Measurements from ENCODE around the gene NOL11. TPM values are rescaled to one million over a fixed set of nuclear protein-coding genes. Genes with fewer than 3 reads are reported as not detected.
"Not testable (repeated sequence)": the region's sequence is repeated elsewhere in the genome, so short reads cannot be mapped to it uniquely, and the experiment has no call there.

Gene NOL11
- polyA plus RNA-seq, 3 donors: 5.2 to 11.4 (median 6.1) TPM

GRCh38 chr17:67725373-67725791 is 7.6 kb downstream of the NOL11 start:
- Histone ChIP-seq H3K4me1 (ENCODE audit: control insufficient read depth in 1 of 2, insufficient read depth in 2 of 2, low read length in 2 of 2) (no peaks in the 10 kb centered on the region), H3K4me3 (replicated peaks in 1 of 3; ENCODE audit: low read depth in 2 of 3, low read length in 3 of 3) (no peak overlapping the region), H3K9ac (ENCODE audit: insufficient read depth, low read length, poor library complexity, severe bottlenecking) (no peak overlapping the region), H3K4me2 (replicated peaks; ENCODE audit: extremely low read depth, low read length, poor library complexity, severe bottlenecking) (no peak overlapping the region), H3K27ac (ENCODE audit: low read depth in 1 of 2, low read length in 2 of 2) (no peak overlapping the region), H2AFZ (ENCODE audit: insufficient read depth, low read depth, low read length, poor library complexity, severe bottlenecking) (no peak overlapping the region), H3K36me3 (replicated peaks in 1 of 2; ENCODE audit: control insufficient read depth in 1 of 2, insufficient read depth in 2 of 2, low read length in 2 of 2) (peaks cover 83 to 98% of the 10 kb centered on the region in 2 donors), H3K27me3 (ENCODE audit: control insufficient read depth in 2 of 2, insufficient read depth in 2 of 2, low read length in 2 of 2) (no peaks in the 10 kb centered on the region), H3K79me2 (ENCODE audit: insufficient read depth, low read length) (peaks cover 10% of the 10 kb centered on the region), H4K20me1 (ENCODE audit: insufficient read depth, low read length) (no peaks in the 10 kb centered on the region), H3K9me3 (replicated peaks in 1 of 2; ENCODE audit: control insufficient read depth in 1 of 2, insufficient read depth in 1 of 2, low read length in 2 of 2) (peaks cover 0 to 10% of the 10 kb centered on the region in 2 donors)
- Mint-ChIP-seq H3K27ac (no peak overlapping the region), H3K36me3 (peaks cover 79 to 99% of the 10 kb centered on the region in 2 donors), H3K27me3 (ENCODE audit: low read depth in 3 of 3) (no peaks in the 10 kb centered on the region), H3K9me3 (peaks cover 2 to 12% (median 8%) of the 10 kb centered on the region in 7 donors), H3K4me3 (no peak overlapping the region), H3K4me1 (no peaks in the 10 kb centered on the region)
- no CpG with 5 or more reads among the region's 4 CpGs for WGBS (ENCODE audit: insufficient coverage)
- intact Hi-C loops (cut with micrococcal nuclease): no loop called here
- DNase-seq: no peak
- no peak for TF ChIP-seq CTCF (IDR thresholded peaks at IDR 0.05)

- Histone ChIP-seq H3K27me3 (ENCODE audit: control insufficient read depth in 2 of 2, insufficient read depth in 2 of 2, low read length in 2 of 2) (no peaks in the 10 kb centered on the region), H3K9me3 (replicated peaks in 1 of 2; ENCODE audit: control insufficient read depth in 1 of 2, insufficient read depth in 1 of 2, low read length in 2 of 2) (peaks cover 0 to 12% of the 10 kb centered on the region in 2 donors), H3K9ac (ENCODE audit: insufficient read depth, low read length, poor library complexity, severe bottlenecking) (no peak overlapping the region), H2AFZ (ENCODE audit: insufficient read depth, low read depth, low read length, poor library complexity, severe bottlenecking) (no peak overlapping the region), H3K79me2 (ENCODE audit: insufficient read depth, low read length) (peaks cover 10% of the 10 kb centered on the region), H3K4me3 (replicated peaks in 1 of 3; ENCODE audit: low read depth in 2 of 3, low read length in 3 of 3) (no peak overlapping the region), H3K27ac (ENCODE audit: low read depth in 1 of 2, low read length in 2 of 2) (no peak overlapping the region), H3K4me2 (replicated peaks; ENCODE audit: extremely low read depth, low read length, poor library complexity, severe bottlenecking) (no peak overlapping the region), H3K36me3 (replicated peaks in 1 of 2; ENCODE audit: control insufficient read depth in 1 of 2, insufficient read depth in 2 of 2, low read length in 2 of 2) (peaks cover 83 to 98% of the 10 kb centered on the region in 2 donors), H3K4me1 (ENCODE audit: control insufficient read depth in 1 of 2, insufficient read depth in 2 of 2, low read length in 2 of 2) (no peaks in the 10 kb centered on the region), H4K20me1 (ENCODE audit: insufficient read depth, low read length) (no peaks in the 10 kb centered on the region)
- Mint-ChIP-seq H3K4me1 (no peaks in the 10 kb centered on the region), H3K27me3 (ENCODE audit: low read depth in 3 of 3) (no peaks in the 10 kb centered on the region), H3K9me3 (peaks cover 2 to 12% (median 10%) of the 10 kb centered on the region in 7 donors), H3K4me3 (no peak overlapping the region), H3K27ac (peak overlapping the region in 2 of 7 donors; percentile 15 to 63), H3K36me3 (peaks cover 80 to 99% of the 10 kb centered on the region in 2 donors)
- DNase-seq: no peak
- 100% methylated on average over 1 of the region's 4 CpGs for WGBS (ENCODE audit: insufficient coverage)
- TF ChIP-seq CTCF (IDR thresholded peaks at IDR 0.05): no peak
- intact Hi-C loops (cut with micrococcal nuclease): no loop called here
Measured at GRCh38 chr17:67725807-67726206, 8.1 kb downstream of the NOL11 start.

- H3K27me3 Mint-ChIP-seq (ENCODE audit: low read depth in 3 of 3): not testable (repeated sequence)
Measured at GRCh38 chr17:67727152-67728039, 9.7 kb downstream of the NOL11 start.

More at GRCh38 chr17:67727152-67728039, 9.7 kb downstream of the NOL11 start:
- H2AFZ ChIP-seq (ENCODE audit: insufficient read depth, low read depth, low read length, poor library complexity, severe bottlenecking); DNase-seq; H3K4me3 ChIP-seq (replicated peaks in 1 of 3; ENCODE audit: low read depth in 2 of 3, low read length in 3 of 3); H3K4me2 ChIP-seq (replicated peaks; ENCODE audit: extremely low read depth, low read length, poor library complexity, severe bottlenecking); H3K4me1 Mint-ChIP-seq; H3K4me1 ChIP-seq (ENCODE audit: control insufficient read depth in 1 of 2, insufficient read depth in 2 of 2, low read length in 2 of 2); H3K27ac ChIP-seq (ENCODE audit: low read depth in 1 of 2, low read length in 2 of 2); H3K27me3 ChIP-seq (ENCODE audit: control insufficient read depth in 2 of 2, insufficient read depth in 2 of 2, low read length in 2 of 2); intact Hi-C loops (cut with micrococcal nuclease); H3K4me3 Mint-ChIP-seq; H3K9ac ChIP-seq (ENCODE audit: insufficient read depth, low read length, poor library complexity, severe bottlenecking); H4K20me1 ChIP-seq (ENCODE audit: insufficient read depth, low read length): not testable (repeated sequence)
- Histone ChIP-seq H3K9me3 (replicated peaks in 1 of 2; ENCODE audit: control insufficient read depth in 1 of 2, insufficient read depth in 1 of 2, low read length in 2 of 2) (peaks cover 6 to 18% of the 10 kb centered on the region in 2 donors), H3K36me3 (replicated peaks in 1 of 2; ENCODE audit: control insufficient read depth in 1 of 2, insufficient read depth in 2 of 2, low read length in 2 of 2) (peaks cover 79 to 98% of the 10 kb centered on the region in 2 donors), H3K79me2 (ENCODE audit: insufficient read depth, low read length) (peaks cover 16% of the 10 kb centered on the region)
- peaks cover 2 to 18% (median 11%) of the 10 kb centered on the region in 7 donors for H3K9me3 Mint-ChIP-seq
- peak overlapping the region in 1 of 7 donors; percentile 23 for H3K27ac Mint-ChIP-seq
- H3K36me3 Mint-ChIP-seq: peaks cover 76 to 96% of the 10 kb centered on the region in 2 donors
- 96% methylated on average over 5 of the region's 15 CpGs for WGBS (ENCODE audit: insufficient coverage)
